MG63 (cell line): ENCODE results near the gene SERPINA3. TPM values are rescaled to one million over a fixed set of nuclear protein-coding genes. Genes with fewer than 3 reads are reported as not detected.
A peak's percentile ranks its signal among the peaks of the same experiment; 100 is the strongest.
"Not testable (repeated sequence)": the region's sequence is repeated elsewhere in the genome, so short reads cannot be mapped to it uniquely, and the experiment has no call there.

ENCODE experiments used
- DNase-seq: peaks from one replicate; pipeline ENCODE4 v3.0.0-alpha.2; 2020
- H3K27me3 ChIP-seq: fragments of 250-450 bp; sonication (Bioruptor Pico); 2 replicates; pipeline ENCODE4 v1.5.1; 2020; ENCODE audit warnings: mild to moderate bottlenecking, moderate library complexity
- H3K36me3 ChIP-seq: fragments of 250-450 bp; sonication (Bioruptor Pico); 2 replicates; pipeline ENCODE4 v1.5.1; 2020; ENCODE audit warnings: mild to moderate bottlenecking, moderate library complexity
- H3K4me3 ChIP-seq: fragments of 250-450 bp; sonication (Bioruptor Pico); 2 replicates; pipeline ENCODE4 v1.5.1; 2020; ENCODE audit warnings: mild to moderate bottlenecking, moderate library complexity
- H3K9me3 ChIP-seq: fragments of 250-450 bp; sonication (Bioruptor Pico); 2 replicates; pipeline ENCODE4 v1.5.1; 2020; ENCODE audit warnings: mild to moderate bottlenecking, moderate library complexity
- total RNA-seq: library from RNA; depleted of rRNA; stranded (reverse); fragments of >200 nt; shearing (Covaris generic); gene quantifications from 2 replicates; pipeline ENCODE4 v1.2.3, GENCODE V29; 2014; ENCODE audit warnings: low replicate concordance

Gene SERPINA3
- total RNA-seq, 1 experiment from 2014 or later, result not detected

- DNase-seq, result no peak
- H3K27me3 ChIP-seq, result no peaks in the 10 kb centered on the region
- H3K9me3 ChIP-seq, result no peaks in the 10 kb centered on the region
- H3K36me3 ChIP-seq, result no peaks in the 10 kb centered on the region
- no peak overlapping the region for H3K4me3 ChIP-seq
Observed at GRCh38 chr14:94635154-94635553, 23.0 kb downstream of the SERPINA3 start.

GRCh38 chr14:94636744-94637412, 24.7 kb downstream of the SERPINA3 start:
- H3K9me3 ChIP-seq, result no peaks in the 10 kb centered on the region
- no peaks in the 10 kb centered on the region for H3K27me3 ChIP-seq
- H3K4me3 ChIP-seq, result no peak overlapping the region
- H3K36me3 ChIP-seq, result no peaks in the 10 kb centered on the region
- no peak for DNase-seq

- DNase-seq, H3K27me3 ChIP-seq, H3K4me3 ChIP-seq, H3K36me3 ChIP-seq, H3K9me3 ChIP-seq: not testable (repeated sequence)
Observed at GRCh38 chr14:94637814-94638213, 25.6 kb downstream of the SERPINA3 start.

- DNase-seq, result no peak
- Histone ChIP-seq H3K36me3 (no peaks in the 10 kb centered on the region), H3K27me3 (no peaks in the 10 kb centered on the region), H3K4me3 (no peak overlapping the region), H3K9me3 (no peaks in the 10 kb centered on the region)
Observed at GRCh38 chr14:94638339-94638738, 26.1 kb downstream of the SERPINA3 start.

GRCh38 chr14:94638961-94639817, 27.0 kb downstream of the SERPINA3 start:
- H3K36me3 ChIP-seq, result no peaks in the 10 kb centered on the region
- H3K4me3 ChIP-seq, result no peak overlapping the region
- DNase-seq, result no peak
- H3K9me3 ChIP-seq, result no peaks in the 10 kb centered on the region
- no peaks in the 10 kb centered on the region for H3K27me3 ChIP-seq

- H3K27me3 ChIP-seq, result no peaks in the 10 kb centered on the region
- no peak overlapping the region for H3K4me3 ChIP-seq
- no peak for DNase-seq
- no peaks in the 10 kb centered on the region for H3K36me3 ChIP-seq
- H3K9me3 ChIP-seq, result no peaks in the 10 kb centered on the region
Observed at GRCh38 chr14:94640721-94641631, 28.8 kb downstream of the SERPINA3 start.

GRCh38 chr14:94641632-94641955, 29.4 kb downstream of the SERPINA3 start:
- no peaks in the 10 kb centered on the region for H3K9me3 ChIP-seq
- no peaks in the 10 kb centered on the region for H3K27me3 ChIP-seq
- DNase-seq, result no peak
- H3K4me3 ChIP-seq, result no peak overlapping the region
- no peaks in the 10 kb centered on the region for H3K36me3 ChIP-seq

GRCh38 chr14:94643316-94644101, 31.3 kb downstream of the SERPINA3 start:
- Histone ChIP-seq H3K36me3 (no peaks in the 10 kb centered on the region), H3K9me3 (no peaks in the 10 kb centered on the region; the same call in 1 of the 2 replicates), H3K4me3 (no peak overlapping the region), H3K27me3 (no peaks in the 10 kb centered on the region)
- no peak for DNase-seq

GRCh38 chr14:94644102-94644535, 31.9 kb downstream of the SERPINA3 start:
- Histone ChIP-seq H3K9me3 (no peaks in the 10 kb centered on the region; the same call in 1 of the 2 replicates), H3K27me3 (no peaks in the 10 kb centered on the region), H3K4me3 (no peak overlapping the region), H3K36me3 (no peaks in the 10 kb centered on the region)
- no peak for DNase-seq

GRCh38 chr14:94646066-94646465, 33.9 kb downstream of the SERPINA3 start:
- no peak overlapping the region for H3K4me3 ChIP-seq
- no peak for DNase-seq
- H3K27me3 ChIP-seq, result no peaks in the 10 kb centered on the region
- H3K9me3 ChIP-seq, result no peaks in the 10 kb centered on the region; the same call in 1 of the 2 replicates
- H3K36me3 ChIP-seq, result no peaks in the 10 kb centered on the region

- peak; percentile 68 for DNase-seq
- no peaks in the 10 kb centered on the region for H3K27me3 ChIP-seq
- no peak overlapping the region for H3K4me3 ChIP-seq
- H3K9me3 ChIP-seq, result no peaks in the 10 kb centered on the region; the same call in 1 of the 2 replicates
- H3K36me3 ChIP-seq, result no peaks in the 10 kb centered on the region
Observed at GRCh38 chr14:94646481-94646880, 34.3 kb downstream of the SERPINA3 start.

- Histone ChIP-seq H3K27me3 (no peaks in the 10 kb centered on the region), H3K4me3 (no peak overlapping the region), H3K36me3 (no peaks in the 10 kb centered on the region), H3K9me3 (no peaks in the 10 kb centered on the region; the same call in 1 of the 2 replicates)
- no peak for DNase-seq
Observed at GRCh38 chr14:94648801-94649200, 36.6 kb downstream of the SERPINA3 start.

- Histone ChIP-seq H3K36me3 (no peaks in the 10 kb centered on the region), H3K27me3 (no peaks in the 10 kb centered on the region), H3K9me3 (no peaks in the 10 kb centered on the region; the same call in 1 of the 2 replicates), H3K4me3 (no peak overlapping the region)
- no peak for DNase-seq
Observed at GRCh38 chr14:94649543-94650443, 37.6 kb downstream of the SERPINA3 start.

- Histone ChIP-seq H3K36me3 (no peaks in the 10 kb centered on the region), H3K9me3 (no peaks in the 10 kb centered on the region; the same call in 1 of the 2 replicates), H3K4me3 (no peak overlapping the region), H3K27me3 (no peaks in the 10 kb centered on the region)
- DNase-seq, result no peak
Observed at GRCh38 chr14:94650444-94650775, 38.2 kb downstream of the SERPINA3 start.
